Central memory CD8-positive, alpha-beta T cell (primary cell): ENCODE results near the gene WASHC4.
"Not testable (repeated sequence)": the region's sequence is repeated elsewhere in the genome, so short reads cannot be mapped to it uniquely, and the experiment has no call there.

ENCODE experiments used
- ATAC-seq: fragments of 150-1000 bp; cut with Tn5 transposase; replicated peaks from 2 replicates; pipeline ENCODE4 v1.10.0; 2022; ENCODE audit warnings: mild to moderate bottlenecking, moderate FRiP score, moderate number of reproducible peaks; ENCODE audit not compliant: poor library complexity, severe bottlenecking; ENCODE audit errors: extremely low read depth
- DNase-seq, 2 donors: peaks; one replicate each; pipeline ENCODE4 v3.0.0; 2021; ENCODE audit warnings: low spot score in 2 of 2
- H3K27ac Mint-ChIP-seq: one replicate; pipeline ENCODE4 v1.8.0; 2022; ENCODE audit warnings: low read depth, mild to moderate bottlenecking, moderate library complexity, mixed read lengths
- H3K27me3 Mint-ChIP-seq: one replicate; pipeline ENCODE4 v1.8.0; 2022; ENCODE audit warnings: mixed read lengths
- H3K36me3 Mint-ChIP-seq: one replicate; pipeline ENCODE4 v1.8.0; 2022; ENCODE audit warnings: mild to moderate bottlenecking, moderate library complexity, mixed read lengths; ENCODE audit not compliant: insufficient read depth
- H3K4me1 Mint-ChIP-seq: one replicate; pipeline ENCODE4 v1.8.0; 2022; ENCODE audit warnings: mixed read lengths
- H3K4me3 Mint-ChIP-seq: one replicate; pipeline ENCODE4 v1.8.0; 2022; ENCODE audit warnings: mild to moderate bottlenecking, moderate library complexity, mixed read lengths
- H3K9me3 Mint-ChIP-seq: one replicate; pipeline ENCODE4 v1.8.0; 2022; ENCODE audit warnings: mixed read lengths

Gene WASHC4

GRCh38 chr12:105078712-105079570 is 28.6 kb upstream of the WASHC4 start:
- Mint-ChIP-seq H3K27ac (no peak overlapping the region), H3K27me3 (peaks cover 52% of the 10 kb centered on the region), H3K4me1 (peaks cover 6% of the 10 kb centered on the region), H3K9me3 (no peaks in the 10 kb centered on the region), H3K4me3 (no peak overlapping the region), H3K36me3 (no peaks in the 10 kb centered on the region)
- no peak for DNase-seq
- no peak for ATAC-seq

GRCh38 chr12:105083031-105083430 is 24.5 kb upstream of the WASHC4 start:
- Mint-ChIP-seq H3K27me3 (peaks cover 74% of the 10 kb centered on the region), H3K27ac (no peak overlapping the region), H3K9me3 (no peaks in the 10 kb centered on the region), H3K4me1 (peaks cover 13% of the 10 kb centered on the region), H3K4me3 (no peak overlapping the region), H3K36me3 (no peaks in the 10 kb centered on the region)
- no peak for ATAC-seq
- no peak for DNase-seq

GRCh38 chr12:105083551-105084105 is 23.9 kb upstream of the WASHC4 start:
- ATAC-seq (no peak), DNase-seq (no peak)
- Mint-ChIP-seq H3K36me3 (no peaks in the 10 kb centered on the region), H3K27me3 (peaks cover 68% of the 10 kb centered on the region), H3K4me3 (peak overlapping the region; percentile 60), H3K9me3 (no peaks in the 10 kb centered on the region), H3K4me1 (peaks cover 13% of the 10 kb centered on the region), H3K27ac (no peak overlapping the region)

GRCh38 chr12:105084251-105085250 is 23.0 kb upstream of the WASHC4 start, which contains the start of gene ALDH1L2:
Gene ALDH1L2 (minus strand): TSS chr12:105084458. CDS start chr12:105084436, 22 bp downstream.
- Mint-ChIP-seq H3K27ac (no peak within 1 kb of the TSS), H3K9me3 (no peaks in the 10 kb centered on the region), H3K4me1 (peaks cover 13% of the 10 kb centered on the region), H3K4me3 (peak within 1 kb of the TSS; percentile 60), H3K27me3 (peaks cover 60% of the 10 kb centered on the region), H3K36me3 (no peaks in the 10 kb centered on the region)
- DNase-seq (no peak), ATAC-seq (peak; percentile 82)

- no peaks in the 10 kb centered on the region for H3K9me3 Mint-ChIP-seq
- DNase-seq = no peak
- H3K4me3 Mint-ChIP-seq = no peak overlapping the region
- no peak for ATAC-seq
- H3K27me3 Mint-ChIP-seq = peaks cover 59% of the 10 kb centered on the region
- H3K36me3 Mint-ChIP-seq = no peaks in the 10 kb centered on the region
- H3K4me1 Mint-ChIP-seq = peaks cover 13% of the 10 kb centered on the region
- H3K27ac Mint-ChIP-seq = no peak overlapping the region
These were observed 22.0 kb upstream of the WASHC4 start for GRCh38 chr12:105085501-105085900.

- Mint-ChIP-seq H3K9me3 (no peaks in the 10 kb centered on the region), H3K36me3 (no peaks in the 10 kb centered on the region), H3K27me3 (peaks cover 46% of the 10 kb centered on the region), H3K27ac (no peak overlapping the region), H3K4me3 (no peak overlapping the region), H3K4me1 (peaks cover 5% of the 10 kb centered on the region)
- no peak for DNase-seq
- no peak for ATAC-seq
These were observed 17.7 kb upstream of the WASHC4 start for GRCh38 chr12:105089817-105090216.

- Mint-ChIP-seq H3K4me3 (no peak overlapping the region), H3K36me3 (no peaks in the 10 kb centered on the region), H3K27ac (no peak overlapping the region), H3K27me3 (peaks cover 40% of the 10 kb centered on the region), H3K9me3 (no peaks in the 10 kb centered on the region), H3K4me1 (peaks cover 4% of the 10 kb centered on the region)
- no peak for DNase-seq
- ATAC-seq = no peak
These were observed 17.2 kb upstream of the WASHC4 start for GRCh38 chr12:105090361-105090760.

GRCh38 chr12:105091476-105092206 is 15.9 kb upstream of the WASHC4 start:
- no peak for DNase-seq
- Mint-ChIP-seq H3K36me3 (peaks cover 3% of the 10 kb centered on the region), H3K4me3 (no peak overlapping the region), H3K27me3 (peaks cover 28% of the 10 kb centered on the region), H3K27ac (no peak overlapping the region), H3K4me1 (no peaks in the 10 kb centered on the region), H3K9me3 (peaks cover 7% of the 10 kb centered on the region)
- ATAC-seq = no peak

- H3K9me3 Mint-ChIP-seq = peaks cover 7% of the 10 kb centered on the region
- no peaks in the 10 kb centered on the region for H3K4me1 Mint-ChIP-seq
- no peak overlapping the region for H3K27ac Mint-ChIP-seq
- no peak for ATAC-seq
- DNase-seq = no peak
- H3K4me3 Mint-ChIP-seq = no peak overlapping the region
- peaks cover 4% of the 10 kb centered on the region for H3K36me3 Mint-ChIP-seq
- peaks cover 27% of the 10 kb centered on the region for H3K27me3 Mint-ChIP-seq
These were observed 15.2 kb upstream of the WASHC4 start for GRCh38 chr12:105092336-105092735.

- not testable (repeated sequence) for DNase-seq, H3K36me3 Mint-ChIP-seq, H3K4me3 Mint-ChIP-seq, ATAC-seq, H3K9me3 Mint-ChIP-seq, H3K27ac Mint-ChIP-seq, H3K4me1 Mint-ChIP-seq
- peaks cover 56% of the 10 kb centered on the region for H3K27me3 Mint-ChIP-seq
These were observed 12.2 kb upstream of the WASHC4 start for GRCh38 chr12:105095338-105095737.

- Mint-ChIP-seq H3K4me3 (no peak overlapping the region), H3K27me3 (peaks cover 68% of the 10 kb centered on the region), H3K9me3 (peaks cover 7% of the 10 kb centered on the region), H3K27ac (no peak overlapping the region), H3K4me1 (no peaks in the 10 kb centered on the region), H3K36me3 (peaks cover 5% of the 10 kb centered on the region)
- no peak for DNase-seq
- ATAC-seq = no peak
These were observed 8.2 kb upstream of the WASHC4 start for GRCh38 chr12:105099356-105099755.
